Vagina (tissue), 2 donors: Measurements from ENCODE around the gene DDX54. TPM values are rescaled to one million over a fixed set of nuclear protein-coding genes. Genes with fewer than 3 reads are reported as not detected.
"Not testable (repeated sequence)": the region's sequence is repeated elsewhere in the genome, so short reads cannot be mapped to it uniquely, and the experiment has no call there.

ENCODE experiments used
- DNase-seq, 2 donors: peaks; one replicate each; pipeline ENCODE4 v3.0.0-alpha.2; 2017; ENCODE audit errors: extremely low spot score in 2 of 2
- H3K27ac ChIP-seq: fragments of 200-600 bp; sonication (generic); one replicate; pipeline ENCODE4 v1.5.1; 2019
- H3K27me3 ChIP-seq: fragments of 200-600 bp; sonication (generic); one replicate; pipeline ENCODE4 v1.5.1; 2019
- H3K36me3 ChIP-seq, 2 donors: fragments of 200-600 bp; sonication (generic); one replicate each; pipeline ENCODE4 v1.5.1; 2017 to 2019
- H3K4me1 ChIP-seq: fragments of 200-600 bp; sonication (generic); one replicate; pipeline ENCODE4 v1.5.1; 2019
- H3K4me3 ChIP-seq, 2 donors: fragments of 200-600 bp; sonication (generic); 1 replicate in 1 of 2; 2 replicates in 1 of 2; pipeline ENCODE4 v1.5.1; 2016 to 2019
- H3K9me3 ChIP-seq: fragments of 200-600 bp; sonication (generic); one replicate; pipeline ENCODE4 v1.5.1; 2019
- CTCF ChIP-seq, 3 experiments: fragments of 450-650 bp in 2 of 3; fragments of 200-600 bp in 1 of 3; sonication (generic) in 1 of 3; IDR thresholded peaks; one replicate each; pipeline ENCODE4 v1.5.1; 2017 to 2019; ENCODE audit warnings: antibody characterized with exemption in 3 of 3, mild to moderate bottlenecking in 2 of 3, moderate library complexity in 2 of 3
- POLR2A ChIP-seq, 2 donors: fragments of 450-650 bp; IDR thresholded peaks; one replicate each; pipeline ENCODE4 v1.6.1; 2017; ENCODE audit warnings: antibody characterized with exemption in 2 of 2, mild to moderate bottlenecking in 2 of 2, moderate library complexity in 2 of 2
- POLR2AphosphoS5 ChIP-seq, 2 donors: sonication (generic); formaldehyde crosslinking; IDR thresholded peaks; one replicate each; pipeline ENCODE4 v1.9.0; 2017; ENCODE audit warnings: antibody characterized with exemption in 2 of 2, mild to moderate bottlenecking in 2 of 2, low read depth in 1 of 2; ENCODE audit not compliant: insufficient read depth in 1 of 2
- intact Hi-C: fragments of 100-400 bp; cut with DNase I; formaldehyde crosslinking; loops from one replicate; pipeline ENCODE4 v1.15.1; 2023
- total RNA-seq: library from RNA; depleted of rRNA; stranded (reverse); fragments of >200 nt; gene quantifications from one replicate; pipeline ENCODE4 v1.2.3, GENCODE V29; 2016

The DDX54 gene
- total RNA-seq, 1 donor from 2014 or later, result 52.5 TPM

- intact Hi-C loops, result no loop called here
- Histone ChIP-seq H3K4me1 (no peaks in the 10 kb centered on the region), H3K27ac (no peak overlapping the region), H3K36me3 (no peaks in the 10 kb centered on the region), H3K4me3 (no peak overlapping the region), H3K9me3 (no peaks in the 10 kb centered on the region), H3K27me3 (no peaks in the 10 kb centered on the region)
- DNase-seq, result no peak
- no peak for TF ChIP-seq POLR2AphosphoS5 (IDR thresholded peaks at IDR 0.05; ENCODE audit: insufficient read depth in 1 of 2, low read depth in 1 of 2)
- no peak for TF ChIP-seq POLR2A (IDR thresholded peaks at IDR 0.05)
- no peak for TF ChIP-seq CTCF (IDR thresholded peaks at IDR 0.05)
Measured at GRCh38 chr12:113119980-113120669, 65.2 kb downstream of the DDX54 start.

GRCh38 chr12:113118142-113118541, 67.1 kb downstream of the DDX54 start:
- intact Hi-C loops, result no loop called here
- no peaks in the 10 kb centered on the region for H3K36me3 ChIP-seq

GRCh38 chr12:113117684-113118083, 67.6 kb downstream of the DDX54 start:
- H3K4me1 ChIP-seq, H3K9me3 ChIP-seq, intact Hi-C loops, H3K27ac ChIP-seq, H3K27me3 ChIP-seq, DNase-seq, H3K36me3 ChIP-seq, H3K4me3 ChIP-seq: not testable (repeated sequence)

More at GRCh38 chr12:113118142-113118541, 67.1 kb downstream of the DDX54 start:
- Histone ChIP-seq H3K9me3 (no peaks in the 10 kb centered on the region), H3K27ac (no peak overlapping the region), H3K27me3 (no peaks in the 10 kb centered on the region), H3K4me3 (no peak overlapping the region), H3K4me1 (no peaks in the 10 kb centered on the region)
- DNase-seq, result no peak
- TF ChIP-seq POLR2A (IDR thresholded peaks at IDR 0.05), result no peak
- TF ChIP-seq POLR2AphosphoS5 (IDR thresholded peaks at IDR 0.05; ENCODE audit: insufficient read depth in 1 of 2, low read depth in 1 of 2), result no peak
- no peak for TF ChIP-seq CTCF (IDR thresholded peaks at IDR 0.05)

GRCh38 chr12:113116875-113117274, 68.4 kb downstream of the DDX54 start:
- Histone ChIP-seq H3K27me3 (no peaks in the 10 kb centered on the region), H3K36me3 (no peaks in the 10 kb centered on the region), H3K27ac (no peak overlapping the region), H3K4me3 (no peak overlapping the region), H3K9me3 (no peaks in the 10 kb centered on the region), H3K4me1 (no peaks in the 10 kb centered on the region)
- TF ChIP-seq POLR2AphosphoS5 (IDR thresholded peaks at IDR 0.05; ENCODE audit: insufficient read depth in 1 of 2, low read depth in 1 of 2), result no peak
- intact Hi-C loops, result no loop called here
- DNase-seq, result no peak

- intact Hi-C loops, result no loop called here
- TF ChIP-seq CTCF (IDR thresholded peaks at IDR 0.05), result no peak
- no peak for TF ChIP-seq POLR2A (IDR thresholded peaks at IDR 0.05)
- no peak for TF ChIP-seq POLR2AphosphoS5 (IDR thresholded peaks at IDR 0.05; ENCODE audit: insufficient read depth in 1 of 2, low read depth in 1 of 2)
- DNase-seq, result no peak
Measured at GRCh38 chr12:113115455-113116126, 69.7 kb downstream of the DDX54 start.

More at GRCh38 chr12:113115455-113116126, 69.7 kb downstream of the DDX54 start:
- H3K27me3 ChIP-seq, result no peaks in the 10 kb centered on the region
- H3K9me3 ChIP-seq, result no peaks in the 10 kb centered on the region
- H3K4me1 ChIP-seq, result no peaks in the 10 kb centered on the region
- H3K27ac ChIP-seq, result no peak overlapping the region
- no peak overlapping the region for H3K4me3 ChIP-seq
- H3K36me3 ChIP-seq, result no peaks in the 10 kb centered on the region
